Measurements from ENCODE around the gene CAVIN2.
A peak's percentile ranks its signal among the peaks of the same experiment; 100 is the strongest.

DNA sequence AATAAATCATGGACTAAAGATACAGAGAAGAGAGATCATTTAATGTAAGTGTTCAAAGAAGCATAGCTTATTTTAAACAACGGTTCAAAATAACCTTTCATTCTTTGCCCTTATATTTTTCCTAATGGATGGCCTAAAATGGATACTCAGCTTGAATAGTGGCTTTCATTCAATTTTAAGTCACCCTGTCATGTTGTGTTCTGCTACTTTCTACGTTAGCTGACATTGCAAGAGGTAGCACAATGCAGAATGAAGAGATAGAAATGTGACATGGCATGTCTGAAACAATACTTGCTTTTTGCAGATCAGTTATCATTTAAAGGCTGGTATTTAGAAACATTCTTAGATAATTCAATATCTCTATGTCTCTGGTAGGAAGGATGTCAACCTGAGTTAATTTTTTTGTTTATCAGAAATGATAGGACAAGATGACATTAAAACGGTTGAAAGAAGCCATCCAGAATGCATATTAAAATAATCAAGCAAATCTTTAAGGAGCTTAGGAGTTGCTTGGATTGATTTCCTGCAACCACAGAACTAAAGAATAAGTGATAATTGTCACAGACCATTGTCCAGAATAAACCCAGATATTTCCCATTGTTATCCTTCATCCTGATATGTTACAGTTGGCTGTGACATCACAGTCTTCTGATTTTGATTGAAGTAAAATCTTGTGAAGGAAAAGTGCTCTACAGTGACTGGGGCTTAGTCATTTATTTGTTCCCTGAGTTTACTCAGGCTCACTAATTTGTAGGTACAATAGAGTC lies 41.7 kb upstream of the CAVIN2 start:
- TF ChIP-seq REST (IDR thresholded peaks at IDR 0.05; ENCODE audit: borderline replicate concordance) (peak; percentile 40), CTCF (IDR thresholded peaks at IDR 0.05; ENCODE audit: poor library complexity, severe bottlenecking) (no peak), POLR2AphosphoS5 (IDR thresholded peaks at IDR 0.05) (peak; percentile 58), EZH2 (IDR thresholded peaks at IDR 0.05; ENCODE audit: borderline replicate concordance, insufficient read depth, low read length, poor library complexity, severe bottlenecking) (no peak), EP300 (conservative IDR thresholded peaks at IDR 0.05; ENCODE audit: poor library complexity, severe bottlenecking) (peak; percentile 78)
